IPS-15b (cell line): ENCODE results near the gene GLOD5.

Experiments
- H3K27me3 ChIP-seq: one replicate; pipeline ENCODE4 v1.6.1; 2013; ENCODE audit warnings: low read length; ENCODE audit not compliant: control insufficient read depth, insufficient read depth
- H3K36me3 ChIP-seq: one replicate; pipeline ENCODE4 v1.6.1; 2013; ENCODE audit warnings: low read length; ENCODE audit not compliant: control insufficient read depth, insufficient read depth
- H3K4me1 ChIP-seq: one replicate; pipeline ENCODE4 v1.6.1; 2013; ENCODE audit warnings: mild to moderate bottlenecking, low read length; ENCODE audit not compliant: control insufficient read depth, insufficient read depth
- H3K4me3 ChIP-seq: one replicate; pipeline ENCODE4 v1.5.1; 2013; ENCODE audit warnings: low read depth, low read length
- H3K9ac ChIP-seq: one replicate; pipeline ENCODE4 v1.6.1; 2013; ENCODE audit warnings: low read depth, mild to moderate bottlenecking, low read length
- H3K9me3 ChIP-seq: one replicate; pipeline ENCODE4 v1.6.1; 2013; ENCODE audit warnings: mild to moderate bottlenecking, low read length; ENCODE audit not compliant: control insufficient read depth, insufficient read depth

The GLOD5 gene

GRCh38 chrX:48769230-48769629, 7.7 kb downstream of the GLOD5 start:
- Histone ChIP-seq H3K9me3 (no peaks in the 10 kb centered on the region), H3K36me3 (no peaks in the 10 kb centered on the region), H3K27me3 (no peaks in the 10 kb centered on the region), H3K4me3 (no peak overlapping the region), H3K4me1 (no peaks in the 10 kb centered on the region), H3K9ac (no peak overlapping the region)

- H3K4me3 ChIP-seq = no peak overlapping the region
- no peaks in the 10 kb centered on the region for H3K4me1 ChIP-seq
- H3K27me3 ChIP-seq = no peaks in the 10 kb centered on the region
- no peak overlapping the region for H3K9ac ChIP-seq
- no peaks in the 10 kb centered on the region for H3K36me3 ChIP-seq
- no peaks in the 10 kb centered on the region for H3K9me3 ChIP-seq
These were observed 8.7 kb downstream of the GLOD5 start for GRCh38 chrX:48770296-48770695.

- H3K4me3 ChIP-seq = no peak overlapping the region
- no peaks in the 10 kb centered on the region for H3K36me3 ChIP-seq
- no peaks in the 10 kb centered on the region for H3K9me3 ChIP-seq
- no peaks in the 10 kb centered on the region for H3K4me1 ChIP-seq
- no peaks in the 10 kb centered on the region for H3K27me3 ChIP-seq
- H3K9ac ChIP-seq = no peak overlapping the region
These were observed 11.1 kb downstream of the GLOD5 start for GRCh38 chrX:48772602-48773001.

DNA sequence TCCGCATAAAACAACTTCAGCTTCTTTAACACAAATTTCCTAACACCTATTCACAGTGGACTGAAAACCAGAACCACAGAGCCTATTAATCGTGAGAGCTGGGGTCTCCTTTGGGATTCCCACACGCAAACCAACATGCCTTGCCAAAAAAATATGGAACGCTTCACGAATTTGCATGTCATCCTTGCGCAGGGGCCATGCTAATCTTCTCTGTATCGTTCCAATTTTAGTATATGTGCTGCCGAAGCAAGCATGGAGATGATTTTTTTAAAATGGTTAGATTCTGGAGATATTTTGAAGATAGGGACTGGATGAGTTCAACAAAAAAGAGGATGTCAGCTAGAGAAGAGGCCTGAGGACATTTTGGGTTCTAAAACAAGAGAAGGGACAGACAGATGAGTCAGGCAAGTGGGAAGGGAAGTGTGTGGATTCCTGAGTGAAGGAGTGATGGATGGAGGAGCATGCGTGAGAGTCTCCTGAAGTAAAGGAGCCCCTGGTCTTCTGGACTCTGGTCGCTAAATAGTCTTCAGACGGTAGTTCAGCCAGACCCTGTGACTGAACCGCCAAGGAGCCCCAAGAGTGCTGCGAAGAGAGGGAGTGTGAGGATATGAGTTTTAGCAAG, 15.4 kb downstream of the GLOD5 start:
- Histone ChIP-seq H3K9me3 (no peaks in the 10 kb centered on the region), H3K36me3 (no peaks in the 10 kb centered on the region), H3K27me3 (no peaks in the 10 kb centered on the region), H3K9ac (no peak overlapping the region), H3K4me1 (no peaks in the 10 kb centered on the region), H3K4me3 (no peak overlapping the region)

DNA sequence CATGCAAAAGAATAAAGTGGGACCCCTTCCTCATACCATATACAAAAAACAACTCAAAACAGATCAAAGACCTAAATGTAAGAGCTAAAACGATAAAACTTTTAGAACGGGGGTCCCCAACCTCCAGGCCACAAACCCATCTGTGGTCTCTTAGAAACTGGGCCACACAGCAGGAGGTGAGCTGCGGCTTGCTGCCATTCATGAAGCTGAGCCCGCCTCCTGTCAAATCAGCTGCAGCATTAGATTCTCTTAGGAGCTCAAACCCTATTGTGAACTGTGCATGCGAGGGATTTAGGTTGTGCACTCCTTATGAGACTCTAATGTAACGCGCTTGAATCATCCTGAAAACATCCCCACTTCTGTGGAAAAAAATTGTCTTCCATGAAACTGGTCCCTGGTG, 17.9 kb downstream of the GLOD5 start:
- Histone ChIP-seq H3K36me3 (no peaks in the 10 kb centered on the region), H3K4me1 (no peaks in the 10 kb centered on the region), H3K27me3 (no peaks in the 10 kb centered on the region), H3K9ac (no peak overlapping the region), H3K9me3 (no peaks in the 10 kb centered on the region), H3K4me3 (no peak overlapping the region)

DNA sequence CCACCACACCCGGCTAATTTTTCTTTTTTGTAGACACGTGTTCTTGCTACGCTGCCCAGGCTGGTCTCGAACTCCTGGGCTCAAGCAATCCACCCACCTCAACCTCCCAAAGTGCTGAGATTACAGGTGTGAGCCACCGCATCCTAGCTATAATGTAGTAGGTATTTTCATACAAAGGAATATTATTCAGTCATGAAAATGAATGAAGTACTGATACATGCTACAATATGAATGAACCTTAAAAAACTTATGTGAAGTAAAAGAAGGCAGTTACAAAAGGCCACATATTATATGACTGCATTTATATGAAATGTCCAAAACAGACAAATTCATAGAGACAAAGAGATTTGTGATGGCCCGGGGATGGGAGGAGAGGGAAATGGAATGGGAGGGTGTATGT, 20.2 kb downstream of the GLOD5 start:
- no peak overlapping the region for H3K9ac ChIP-seq
- no peak overlapping the region for H3K4me3 ChIP-seq
- no peaks in the 10 kb centered on the region for H3K36me3 ChIP-seq
- H3K4me1 ChIP-seq = no peaks in the 10 kb centered on the region
- H3K9me3 ChIP-seq = no peaks in the 10 kb centered on the region
- H3K27me3 ChIP-seq = no peaks in the 10 kb centered on the region

GRCh38 chrX:48782216-48782615, 20.7 kb downstream of the GLOD5 start:
- H3K27me3 ChIP-seq = no peaks in the 10 kb centered on the region
- H3K36me3 ChIP-seq = no peaks in the 10 kb centered on the region
- H3K4me1 ChIP-seq = no peaks in the 10 kb centered on the region
- H3K4me3 ChIP-seq = no peak overlapping the region
- H3K9ac ChIP-seq = no peak overlapping the region
- no peaks in the 10 kb centered on the region for H3K9me3 ChIP-seq

DNA sequence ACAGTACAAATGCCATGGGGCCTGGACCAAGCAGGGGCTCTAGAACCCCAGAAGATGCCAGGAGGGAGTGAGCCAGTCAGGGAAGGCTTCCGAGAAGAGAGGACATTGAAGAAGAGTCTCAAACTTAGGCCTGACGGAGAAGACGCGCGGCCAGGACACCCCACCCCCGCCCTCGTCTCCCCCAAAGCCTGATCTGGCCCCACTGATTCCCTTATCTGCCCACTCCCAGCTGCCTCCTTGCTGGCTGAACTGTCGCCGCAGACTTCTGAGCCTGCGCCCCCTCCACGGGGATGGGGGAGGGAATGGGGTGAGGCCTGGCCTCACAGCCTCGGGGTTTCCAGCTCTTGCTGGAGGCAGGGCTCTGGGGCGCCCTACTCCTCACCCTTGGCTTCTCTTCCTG, 21.2 kb downstream of the GLOD5 start:
- Histone ChIP-seq H3K9me3 (no peaks in the 10 kb centered on the region), H3K4me3 (no peak overlapping the region), H3K4me1 (no peaks in the 10 kb centered on the region), H3K27me3 (no peaks in the 10 kb centered on the region), H3K36me3 (no peaks in the 10 kb centered on the region), H3K9ac (no peak overlapping the region)

- Histone ChIP-seq H3K27me3 (no peaks in the 10 kb centered on the region), H3K36me3 (no peaks in the 10 kb centered on the region)
These were observed 23.2 kb downstream of the GLOD5 start for GRCh38 chrX:48784726-48785125.

DNA sequence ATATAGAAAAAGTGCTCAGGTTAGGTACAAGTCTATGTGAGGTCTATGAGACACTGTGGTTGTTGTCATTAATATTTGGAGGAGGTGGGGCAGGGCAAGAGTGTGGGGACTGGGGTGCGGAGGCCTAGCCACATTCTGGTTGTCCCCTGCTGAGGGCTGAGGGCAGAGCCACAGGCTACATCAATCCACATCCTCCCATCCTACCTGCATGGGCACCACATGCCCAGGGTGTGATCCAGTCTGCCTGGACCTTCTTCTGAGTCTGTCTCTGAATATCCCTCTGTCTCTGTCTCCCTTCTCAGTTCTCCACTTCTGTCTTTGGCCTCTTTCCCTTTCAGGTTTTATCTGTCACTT, 23.6 kb downstream of the GLOD5 start:
- Histone ChIP-seq H3K9ac (no peak overlapping the region), H3K9me3 (no peaks in the 10 kb centered on the region), H3K4me1 (no peaks in the 10 kb centered on the region), H3K27me3 (no peaks in the 10 kb centered on the region), H3K36me3 (no peaks in the 10 kb centered on the region), H3K4me3 (no peak overlapping the region)

More at GRCh38 chrX:48784726-48785125, 23.2 kb downstream of the GLOD5 start:
- H3K4me1 ChIP-seq = no peaks in the 10 kb centered on the region
- H3K4me3 ChIP-seq = no peak overlapping the region
- H3K9me3 ChIP-seq = no peaks in the 10 kb centered on the region
- no peak overlapping the region for H3K9ac ChIP-seq

DNA sequence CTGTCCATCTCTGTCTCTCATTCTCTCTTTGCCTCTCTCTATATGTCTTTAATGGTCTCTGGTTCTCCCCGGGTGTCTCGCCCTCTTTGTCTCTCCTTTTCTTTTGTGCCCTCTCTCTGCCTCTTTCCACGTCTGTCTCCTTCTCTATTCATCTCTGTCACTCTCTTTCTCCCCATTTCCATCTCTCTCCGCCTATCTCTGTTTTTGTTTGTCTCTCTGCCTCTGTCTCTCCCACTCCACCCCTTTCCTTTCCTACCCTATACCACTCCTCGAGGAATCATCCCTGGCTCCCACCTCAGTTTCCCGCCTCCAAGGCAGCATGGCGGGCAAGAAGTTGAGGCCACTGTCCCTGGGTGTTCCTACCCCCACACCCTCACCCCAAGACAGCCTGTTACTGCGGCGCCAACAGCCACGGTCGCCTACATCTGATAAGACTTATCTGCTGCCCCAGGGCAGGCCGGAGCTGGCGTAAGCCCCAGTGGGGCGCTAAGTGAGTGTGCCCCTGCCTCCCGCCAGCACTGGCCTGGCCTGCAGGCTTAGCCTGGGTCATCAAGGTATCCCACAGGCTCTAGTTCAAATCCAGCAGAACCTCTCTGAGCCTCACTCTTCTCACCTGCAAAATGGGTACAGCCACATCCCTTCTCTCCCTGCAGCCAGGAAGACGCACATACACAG, 24.1 kb downstream of the GLOD5 start:
- H3K27me3 ChIP-seq = no peaks in the 10 kb centered on the region

DNA sequence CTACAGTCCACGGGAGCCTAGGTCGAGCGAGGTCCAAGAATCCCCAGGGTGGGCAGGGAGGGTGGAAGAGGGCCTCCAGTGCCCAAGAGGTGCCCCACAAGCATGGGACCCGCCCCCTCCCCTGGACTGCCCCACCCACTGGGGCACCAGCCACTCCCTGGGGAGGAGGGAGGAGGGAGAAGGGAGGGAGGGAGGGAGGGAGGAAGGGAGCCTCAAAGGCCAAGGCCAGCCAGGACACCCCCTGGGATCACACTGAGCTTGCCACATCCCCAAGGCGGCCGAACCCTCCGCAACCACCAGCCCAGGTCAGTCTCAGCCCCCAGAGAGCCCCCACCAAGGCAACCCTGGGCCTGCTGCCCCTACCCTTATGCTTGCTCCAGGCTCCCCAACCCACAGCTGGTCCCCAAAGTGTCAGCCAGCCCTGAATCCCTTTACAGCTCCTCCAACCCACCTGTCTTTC, 24.8 kb downstream of the GLOD5 start, which contains the start of gene GATA1:
GATA1 (plus strand) TSS at position 250 of the 460 bp plus-strand sequence. CDS start 4,520 bp downstream, outside the sequence.
- H3K36me3 ChIP-seq = no peaks in the 10 kb centered on the region
- H3K9ac ChIP-seq = no peak within 1 kb of the TSS
- no peaks in the 10 kb centered on the region for H3K4me1 ChIP-seq
- H3K27me3 ChIP-seq = no peaks in the 10 kb centered on the region
- no peaks in the 10 kb centered on the region for H3K9me3 ChIP-seq
- no peak within 1 kb of the TSS for H3K4me3 ChIP-seq

More for the DNA sequence above, 24.1 kb downstream of the GLOD5 start:
- Histone ChIP-seq H3K4me3 (no peak overlapping the region), H3K36me3 (no peaks in the 10 kb centered on the region), H3K9me3 (no peaks in the 10 kb centered on the region), H3K9ac (no peak overlapping the region), H3K4me1 (no peaks in the 10 kb centered on the region)
